Endothelial cell of umbilical vein (primary cell): ENCODE data around the gene VIPR1. TPM values are rescaled to one million over a fixed set of nuclear protein-coding genes. Genes with fewer than 3 reads are reported as not detected.

Source experiments
- BruUV-seq: library from RNA; stranded (reverse); fragments of 400-500 nt; replicated peaks from 2 replicates; lab custom pipeline; 2021; lab: Mats Ljungman, UMichigan
- CTCF ChIA-PET: fragments of 300-600, 350-600 bp; sonication (Branson Sonifier 250); formaldehyde crosslinking; loops from one replicate; lab custom pipeline; 2021; ENCODE audit warnings: antibody characterized with exemption, inconsistent platforms; lab: Charles Lee
- POLR2A ChIA-PET: fragments of 300-600, 350-600 bp; sonication (Branson Sonifier 250); formaldehyde crosslinking; loops from one replicate; lab custom pipeline; 2021; ENCODE audit warnings: antibody characterized with exemption, inconsistent platforms; lab: Charles Lee
- DNase-seq: peaks from one replicate; pipeline ENCODE4 v3.0.0-alpha.2; 2011; ENCODE audit warnings: low read depth, low spot score
- FAIRE-seq: peaks from 2 replicates; lab custom pipeline; 2011; peaks lifted over from hg19 to GRCh38; lab: Jason Lieb, UNC
- H2AFZ ChIP-seq: 2 replicates; pipeline ENCODE4 v1.6.0; 2012; ENCODE audit warnings: low read depth, low read length, control low read depth, inconsistent platforms
- H3K27ac ChIP-seq: 2 replicates; pipeline ENCODE4 v1.5.1; 2011; ENCODE audit warnings: low read depth, mild to moderate bottlenecking, control low read depth, low read length, moderate library complexity; ENCODE audit not compliant: insufficient read depth
- H3K27me3 ChIP-seq, 2 experiments: 2 replicates each; pipeline versions ENCODE4 v1.6.0 to v1.6.1; 2011; ENCODE audit warnings: low read length in 2 of 2, mixed read lengths in 1 of 2; ENCODE audit not compliant: control insufficient read depth in 2 of 2, insufficient read depth in 2 of 2
- H3K36me3 ChIP-seq, 2 experiments: 2 replicates in 1 of 2; 3 replicates in 1 of 2; pipeline ENCODE4 v1.5.1; 2011; ENCODE audit warnings: low read length in 2 of 2, mild to moderate bottlenecking in 1 of 2, moderate library complexity in 1 of 2; ENCODE audit not compliant: control insufficient read depth in 2 of 2, insufficient read depth in 2 of 2; ENCODE audit errors: extremely low read depth in 1 of 2
- H3K4me1 ChIP-seq: 3 replicates; pipeline ENCODE4 v1.5.1; 2011; ENCODE audit warnings: mild to moderate bottlenecking, low read length; ENCODE audit not compliant: control insufficient read depth, insufficient read depth; ENCODE audit errors: extremely low read depth
- H3K4me2 ChIP-seq: 2 replicates; pipeline ENCODE4 v1.6.1; 2011; ENCODE audit warnings: low read length, control low read depth, mixed read lengths; ENCODE audit not compliant: insufficient read depth
- H3K4me3 ChIP-seq, 3 experiments: fragments of 200-600 bp in 1 of 3; sonication (generic), shearing (Covaris generic) in 1 of 3; replicated peaks in 1 of 3; 2 replicates each; pipeline ENCODE4 v1.5.1; 2011 to 2016; ENCODE audit warnings: control low read depth in 3 of 3, low read length in 3 of 3, mild to moderate bottlenecking in 2 of 3, inconsistent platforms in 1 of 3, low read depth in 1 of 3, moderate library complexity in 1 of 3; ENCODE audit not compliant: insufficient read depth in 1 of 3
- H3K79me2 ChIP-seq: 2 replicates; pipeline ENCODE4 v1.6.0; 2012; ENCODE audit warnings: low read length, inconsistent platforms; ENCODE audit not compliant: control insufficient read depth, insufficient read depth
- H3K9ac ChIP-seq: replicated peaks from 2 replicates; pipeline ENCODE3; 2011; ENCODE audit warnings: low read length, control low read depth; ENCODE audit not compliant: insufficient read depth; ENCODE audit errors: extremely low read depth
- H3K9me1 ChIP-seq: replicated peaks from 3 replicates; pipeline ENCODE4 v1.6.0; 2011; ENCODE audit warnings: mild to moderate bottlenecking, low read length; ENCODE audit not compliant: control insufficient read depth, insufficient read depth; ENCODE audit errors: extremely low read depth
- H3K9me3 ChIP-seq: replicated peaks from 2 replicates; pipeline ENCODE4 v1.5.1; 2012; ENCODE audit warnings: low read length, inconsistent platforms; ENCODE audit not compliant: control insufficient read depth, insufficient read depth
- H4K20me1 ChIP-seq: replicated peaks from 2 replicates; pipeline ENCODE3; 2011; ENCODE audit warnings: mild to moderate bottlenecking, low read length; ENCODE audit not compliant: control insufficient read depth, insufficient read depth; ENCODE audit errors: extremely low read depth
- EZH2 ChIP-seq: IDR thresholded peaks from 2 replicates; pipeline ENCODE4 v1.6.1; 2012; ENCODE audit warnings: borderline replicate concordance, low read depth, mild to moderate bottlenecking, moderate library complexity, low read length, inconsistent platforms; ENCODE audit not compliant: severe bottlenecking
- FOS ChIP-seq: IDR thresholded peaks from 2 replicates; pipeline ENCODE4 v1.6.1; 2011; ENCODE audit warnings: mild to moderate bottlenecking, low read length, moderate library complexity, borderline replicate concordance; ENCODE audit not compliant: insufficient read depth
- GATA2 ChIP-seq: IDR thresholded peaks from 2 replicates; pipeline ENCODE4 v1.7.0; 2011; ENCODE audit warnings: low read depth, mild to moderate bottlenecking, moderate library complexity, mixed read lengths, low read length; ENCODE audit not compliant: insufficient read length, insufficient read depth
- JUN ChIP-seq: IDR thresholded peaks from 2 replicates; pipeline ENCODE4 v1.6.1; 2011; ENCODE audit warnings: borderline replicate concordance, low read depth; ENCODE audit not compliant: insufficient read length, insufficient read depth
- MYC ChIP-seq: IDR thresholded peaks from one replicate; pipeline ENCODE4 v1.6.1; 2011; ENCODE audit warnings: mild to moderate bottlenecking, low read depth, low read length
- POLR2A ChIP-seq: IDR thresholded peaks from 2 replicates; pipeline ENCODE4 v1.6.1; 2012; ENCODE audit warnings: low read depth, mild to moderate bottlenecking, control low read depth, low read length
- POLR2AphosphoS5 ChIP-seq: IDR thresholded peaks from 2 replicates; pipeline ENCODE4 v1.6.1; 2012; ENCODE audit warnings: low read depth, mild to moderate bottlenecking, control low read depth, low read length, moderate library complexity; ENCODE audit not compliant: insufficient read depth
- dilution Hi-C: fragments of 300-500 bp; cut with MboI; formaldehyde crosslinking; loops from one replicate; pipeline ENCODE4 v1.15.0; 2019; ENCODE audit warnings: low sequenced_read_pairs; ENCODE audit not compliant: extremely low pct_ligation_motif_present
- intact Hi-C: fragments of 100-400 bp; cut with micrococcal nuclease; formaldehyde crosslinking; loops from one replicate; pipeline ENCODE4 v1.10.0; 2022
- polyA plus RNA-seq, 4 experiments: library from polyadenylated mRNA; depleted of rRNA in 3 of 4; stranded (reverse) in 3 of 4; unstranded in 1 of 4; fragments of >200 nt; gene quantifications; 2 replicates each; pipeline versions ENCODE4 v1.2.1 to v1.2.3, GENCODE V29; 2011 to 2012; ENCODE audit warnings: missing spikeins in 1 of 4
- total RNA-seq: library from RNA; stranded (reverse); gene quantifications from 2 replicates; pipeline ENCODE4 v1.2.3, GENCODE V29; 2021
- TF ChIP-seq, protein P1 (sequence below): IDR thresholded peaks from 2 replicates; pipeline ENCODE4 v1.6.1; 2011; ENCODE audit not compliant: insufficient read depth, insufficient read length
- TF ChIP-seq, protein P2 (sequence below), 2 donors: IDR thresholded peaks; 1 replicate in 1 of 2; 2 replicates in 1 of 2; pipeline ENCODE4 v1.5.1; 2011; ENCODE audit warnings: low read length in 2 of 2, mild to moderate bottlenecking in 2 of 2, moderate library complexity in 2 of 2, control low read depth in 1 of 2, inconsistent platforms in 1 of 2, low read depth in 1 of 2; ENCODE audit not compliant: insufficient read depth in 1 of 2; ENCODE audit errors: extremely low read depth in 1 of 2

The VIPR1 gene
- total and polyA plus RNA-seq, 2 donors (not counting 3 experiments of a cell fraction or from before 2014, with no cell fraction given): 3.8 to 4.7 TPM

DNA sequence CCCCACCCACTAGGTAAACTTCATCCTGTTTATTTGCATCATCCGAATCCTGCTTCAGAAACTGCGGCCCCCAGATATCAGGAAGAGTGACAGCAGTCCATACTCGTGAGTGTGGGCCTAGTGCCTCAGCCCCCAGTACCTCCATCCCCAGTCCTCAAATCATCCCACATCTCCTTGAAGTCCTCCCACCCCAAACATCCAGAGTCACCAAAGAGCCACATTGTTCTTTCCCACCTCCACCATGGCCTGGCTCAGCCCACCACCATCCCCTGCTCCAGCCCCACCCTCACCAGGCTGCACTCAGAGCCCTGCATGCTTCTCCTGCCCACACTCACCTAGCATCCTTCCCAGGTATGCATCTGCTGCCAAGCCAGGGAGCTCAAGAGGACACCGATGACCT lies 29.8 kb downstream of the VIPR1 start:
- Histone ChIP-seq H3K9me3 (no peaks in the 10 kb centered on the region), H3K4me2 (no peak overlapping the region), H3K36me3 (no peaks in the 10 kb centered on the region), H3K9ac (no peak overlapping the region), H3K4me3 (no peak overlapping the region), H3K79me2 (no peaks in the 10 kb centered on the region), H4K20me1 (no peaks in the 10 kb centered on the region), H3K9me1 (no peaks in the 10 kb centered on the region), H3K27ac (no peak overlapping the region), H3K4me1 (no peaks in the 10 kb centered on the region), H2AFZ (no peak overlapping the region), H3K27me3 (peaks cover 0 to 2% of the 10 kb centered on the region in 2 experiments)
- FAIRE-seq (no peak), DNase-seq (no peak)
- BruUV-seq: no TSS peak
- ChIA-PET POLR2A (no interaction called here), CTCF (interaction anchor here (1.0 to 1.5 kb wide), 3 partner anchors 13 to 302 kb away, joined by 3 to 7 read pairs (median 6); no protein-coding TSS in a partner anchor)
- no peak for TF ChIP-seq GATA2
- no peak for TF ChIP-seq POLR2AphosphoS5
- no peak for TF ChIP-seq FOS
- TF ChIP-seq, protein P1, sequence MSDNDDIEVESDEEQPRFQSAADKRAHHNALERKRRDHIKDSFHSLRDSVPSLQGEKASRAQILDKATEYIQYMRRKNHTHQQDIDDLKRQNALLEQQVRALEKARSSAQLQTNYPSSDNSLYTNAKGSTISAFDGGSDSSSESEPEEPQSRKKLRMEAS: no peak
- no peak for TF ChIP-seq MYC
- no peak for TF ChIP-seq EZH2
- TF ChIP-seq, protein P2, sequence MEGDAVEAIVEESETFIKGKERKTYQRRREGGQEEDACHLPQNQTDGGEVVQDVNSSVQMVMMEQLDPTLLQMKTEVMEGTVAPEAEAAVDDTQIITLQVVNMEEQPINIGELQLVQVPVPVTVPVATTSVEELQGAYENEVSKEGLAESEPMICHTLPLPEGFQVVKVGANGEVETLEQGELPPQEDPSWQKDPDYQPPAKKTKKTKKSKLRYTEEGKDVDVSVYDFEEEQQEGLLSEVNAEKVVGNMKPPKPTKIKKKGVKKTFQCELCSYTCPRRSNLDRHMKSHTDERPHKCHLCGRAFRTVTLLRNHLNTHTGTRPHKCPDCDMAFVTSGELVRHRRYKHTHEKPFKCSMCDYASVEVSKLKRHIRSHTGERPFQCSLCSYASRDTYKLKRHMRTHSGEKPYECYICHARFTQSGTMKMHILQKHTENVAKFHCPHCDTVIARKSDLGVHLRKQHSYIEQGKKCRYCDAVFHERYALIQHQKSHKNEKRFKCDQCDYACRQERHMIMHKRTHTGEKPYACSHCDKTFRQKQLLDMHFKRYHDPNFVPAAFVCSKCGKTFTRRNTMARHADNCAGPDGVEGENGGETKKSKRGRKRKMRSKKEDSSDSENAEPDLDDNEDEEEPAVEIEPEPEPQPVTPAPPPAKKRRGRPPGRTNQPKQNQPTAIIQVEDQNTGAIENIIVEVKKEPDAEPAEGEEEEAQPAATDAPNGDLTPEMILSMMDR (IDR thresholded peaks at IDR 0.05; ENCODE audit: extremely low read depth in 1 of 2, insufficient read depth in 1 of 2, low read depth in 1 of 2, low read length in 2 of 2): no peak
- TF ChIP-seq POLR2A: no peak
- TF ChIP-seq JUN: no peak
- intact Hi-C loops (no loop called here), dilution Hi-C loops (no loop called here)
